Measurements from ENCODE around the gene MYH10.
A peak's percentile ranks its signal among the peaks of the same experiment; 100 is the strongest.

MYH10 gene

DNA sequence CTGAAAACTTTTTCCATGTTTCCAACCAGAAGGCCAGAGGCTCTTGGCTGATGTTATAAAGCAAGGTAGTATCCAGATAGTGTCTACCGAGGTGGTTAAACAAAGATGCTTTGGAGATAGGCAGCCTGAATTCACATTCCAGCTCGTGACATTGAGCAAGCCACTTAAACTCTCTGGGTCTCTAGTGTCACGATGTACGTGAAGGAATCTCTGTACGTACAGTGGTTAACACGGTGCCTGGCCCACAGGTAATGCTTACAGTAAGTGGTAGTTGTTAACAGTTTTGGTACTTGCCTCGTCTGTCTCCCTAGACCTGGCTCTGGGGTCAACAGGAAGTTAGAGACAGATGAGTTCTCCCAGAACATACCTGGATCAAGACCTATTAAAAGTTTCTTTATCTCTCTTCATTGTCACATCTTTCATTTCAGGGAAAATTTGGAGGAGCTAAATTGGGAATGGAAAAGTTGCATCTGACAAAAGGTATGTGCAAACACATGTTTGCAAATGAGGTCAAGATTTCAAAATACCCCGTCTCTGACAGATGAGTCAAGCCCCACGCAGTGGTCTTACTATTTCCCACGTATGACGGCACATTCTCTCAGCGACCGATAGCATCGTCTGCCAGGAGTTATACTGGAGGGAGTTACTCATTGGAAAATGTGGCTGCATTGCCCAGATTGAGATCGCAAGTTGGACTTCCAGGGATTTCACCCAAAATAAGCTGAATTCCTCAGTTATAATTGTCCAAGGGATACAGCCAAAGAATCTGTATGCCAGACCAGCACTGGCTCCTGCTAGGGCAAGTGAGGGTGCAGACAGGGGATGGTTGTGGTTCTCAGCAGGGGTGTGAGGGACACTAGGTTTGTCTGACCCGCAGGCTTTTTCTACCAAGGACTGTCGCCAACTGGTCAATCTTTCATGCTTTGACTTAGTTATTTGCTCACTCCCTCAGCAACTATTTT is 18.9 kb upstream of the MYH10 start:
- no peak for DNase-seq (ENCODE audit: low spot score)

DNA sequence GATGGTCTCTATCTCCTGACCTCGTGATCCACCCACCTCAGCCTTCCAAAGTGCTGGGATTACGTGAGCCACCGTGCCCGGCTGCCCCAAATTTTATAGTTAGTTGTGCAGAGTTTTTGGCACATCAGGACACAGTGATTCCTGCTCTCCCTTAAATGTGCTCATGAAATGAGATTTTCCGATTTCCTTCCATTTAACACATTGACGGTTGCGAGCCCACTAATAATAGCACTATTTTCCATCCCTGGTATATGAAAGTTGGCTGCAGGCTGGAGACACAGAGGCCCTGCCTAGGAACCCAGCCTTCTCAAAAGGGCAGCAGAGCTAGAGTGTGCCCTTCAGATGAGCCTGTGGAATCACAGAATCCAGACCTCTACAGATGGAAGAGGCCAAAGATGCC is 17.4 kb upstream of the MYH10 start:
- no peak for DNase-seq (ENCODE audit: low spot score)

DNA sequence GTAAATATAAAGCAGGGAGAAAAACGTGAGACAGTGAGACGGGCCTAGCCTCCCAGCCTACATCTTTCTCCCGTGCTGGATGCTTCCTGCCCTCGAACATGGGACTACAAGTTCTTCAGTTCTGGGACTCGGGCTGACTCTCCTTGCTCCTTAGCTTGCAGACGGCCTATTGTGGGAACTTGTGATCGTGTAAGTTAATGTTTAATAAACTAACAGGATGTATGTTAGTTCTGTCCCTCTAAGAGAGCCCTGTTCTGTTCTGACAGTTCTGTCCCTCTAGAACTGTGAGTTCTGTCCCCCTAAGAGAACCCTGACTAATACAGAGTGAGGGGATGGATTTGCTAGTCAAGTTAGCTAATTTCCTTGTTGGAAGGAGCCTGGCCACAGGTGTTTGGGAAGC is 16.7 kb upstream of the MYH10 start:
- no peak for DNase-seq (ENCODE audit: low spot score)

DNA sequence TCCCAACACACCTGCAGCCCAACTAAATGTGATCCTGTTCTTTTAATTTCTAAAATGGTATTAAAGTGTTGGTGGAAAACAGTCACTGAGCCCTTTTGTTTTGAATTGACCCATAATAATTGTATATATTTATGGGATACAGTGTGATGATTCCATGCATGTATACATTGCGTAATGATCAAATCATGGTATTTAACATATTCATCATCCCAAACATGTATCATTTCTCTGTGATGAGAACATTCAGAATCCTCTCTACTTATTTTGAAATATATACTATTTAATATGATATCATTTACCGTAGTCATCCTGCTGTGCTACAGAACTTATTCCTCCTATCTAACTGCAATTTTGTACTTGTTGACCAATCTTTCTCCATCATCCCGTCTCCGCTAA is 14.0 kb upstream of the MYH10 start:
- no peak for DNase-seq (ENCODE audit: low spot score)

DNA sequence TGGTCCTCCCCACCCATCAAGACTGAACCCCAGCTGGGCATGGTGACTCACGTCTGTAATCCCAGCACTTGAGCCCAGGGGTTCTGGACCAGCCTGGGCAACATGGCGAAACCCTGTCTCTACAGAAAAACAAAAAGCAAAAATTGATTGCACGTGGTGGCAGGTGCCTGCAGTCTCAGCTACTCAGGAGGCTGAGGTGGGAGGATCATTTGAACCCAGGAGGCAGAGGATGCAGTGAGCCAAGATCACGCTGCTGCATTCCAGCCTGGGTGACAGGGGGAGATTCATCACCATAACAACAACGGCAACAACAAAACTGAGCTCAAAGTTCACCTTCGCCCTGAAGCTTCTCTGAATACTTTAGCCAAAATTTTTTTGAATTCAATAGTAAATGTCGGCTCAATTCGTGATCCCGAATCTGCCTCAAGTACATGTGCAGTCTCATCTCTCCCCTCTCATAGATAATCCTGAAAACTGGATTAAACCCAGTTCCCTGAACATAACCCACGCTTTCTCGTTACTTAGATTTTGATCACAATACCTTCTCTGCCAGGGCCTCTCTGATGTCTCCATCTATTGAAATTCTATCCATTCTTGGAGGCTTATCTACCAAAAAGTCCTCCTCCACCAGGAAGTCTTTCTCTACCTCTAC is 13.5 kb upstream of the MYH10 start:
- DNase-seq (ENCODE audit: low spot score): no peak

DNA sequence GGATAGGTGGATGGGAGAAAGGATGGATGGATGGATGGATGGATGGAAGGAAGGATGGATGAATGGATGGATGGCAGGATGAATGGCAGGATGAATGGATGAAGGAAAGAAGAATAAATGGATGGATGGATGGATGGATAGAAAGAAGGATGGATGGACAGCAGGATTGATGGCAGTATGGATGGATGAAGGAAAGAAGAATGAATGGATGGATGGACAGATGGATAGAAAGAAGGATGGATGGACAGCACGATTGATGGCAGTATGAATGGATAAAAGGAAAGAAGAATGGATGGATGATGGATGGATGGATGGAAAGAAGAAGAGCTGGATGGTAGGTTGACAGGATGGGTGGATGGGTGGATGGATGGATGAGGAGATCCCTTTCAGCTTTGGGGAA is 9.2 kb upstream of the MYH10 start:
- DNase-seq (ENCODE audit: low spot score): no peak

DNA sequence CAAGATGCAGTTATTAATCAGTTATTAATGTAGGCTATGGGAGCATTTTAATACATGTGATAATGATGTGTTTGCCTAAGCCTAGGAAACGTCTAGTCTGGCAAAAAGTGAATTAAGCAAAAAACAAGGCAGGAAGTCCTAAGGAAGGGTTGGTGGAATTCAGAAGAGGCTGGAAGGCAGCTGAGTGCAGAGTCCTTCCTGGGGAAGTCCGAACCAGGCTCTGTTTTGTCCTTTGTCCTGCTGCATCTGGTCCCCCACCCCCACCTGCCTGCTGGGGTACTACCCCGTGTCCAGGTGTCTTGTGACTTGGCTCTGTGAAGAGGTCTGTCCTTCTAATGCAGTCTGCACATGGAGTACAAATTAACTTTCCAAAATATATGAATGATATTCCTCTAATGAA is 1.5 kb upstream of the MYH10 start:
- no peak for DNase-seq (ENCODE audit: low spot score)

DNA sequence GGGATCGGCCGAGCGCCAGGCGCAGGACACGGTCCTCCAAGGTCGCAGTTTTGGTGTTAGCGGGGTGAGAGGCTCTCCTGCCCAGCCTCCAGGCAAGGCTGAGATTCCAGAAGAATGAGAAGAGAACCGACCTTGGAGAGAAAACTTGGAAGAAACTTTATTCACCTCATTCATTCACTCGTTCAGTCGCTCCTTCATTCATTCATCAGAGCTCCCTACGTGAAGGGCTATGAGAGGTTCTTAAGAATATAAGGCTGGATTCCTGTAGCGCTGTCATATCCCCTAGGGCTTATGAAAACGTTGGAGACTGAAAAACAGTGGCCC is 991 bp upstream of the MYH10 start:
- DNase-seq (ENCODE audit: low spot score): no peak

DNA sequence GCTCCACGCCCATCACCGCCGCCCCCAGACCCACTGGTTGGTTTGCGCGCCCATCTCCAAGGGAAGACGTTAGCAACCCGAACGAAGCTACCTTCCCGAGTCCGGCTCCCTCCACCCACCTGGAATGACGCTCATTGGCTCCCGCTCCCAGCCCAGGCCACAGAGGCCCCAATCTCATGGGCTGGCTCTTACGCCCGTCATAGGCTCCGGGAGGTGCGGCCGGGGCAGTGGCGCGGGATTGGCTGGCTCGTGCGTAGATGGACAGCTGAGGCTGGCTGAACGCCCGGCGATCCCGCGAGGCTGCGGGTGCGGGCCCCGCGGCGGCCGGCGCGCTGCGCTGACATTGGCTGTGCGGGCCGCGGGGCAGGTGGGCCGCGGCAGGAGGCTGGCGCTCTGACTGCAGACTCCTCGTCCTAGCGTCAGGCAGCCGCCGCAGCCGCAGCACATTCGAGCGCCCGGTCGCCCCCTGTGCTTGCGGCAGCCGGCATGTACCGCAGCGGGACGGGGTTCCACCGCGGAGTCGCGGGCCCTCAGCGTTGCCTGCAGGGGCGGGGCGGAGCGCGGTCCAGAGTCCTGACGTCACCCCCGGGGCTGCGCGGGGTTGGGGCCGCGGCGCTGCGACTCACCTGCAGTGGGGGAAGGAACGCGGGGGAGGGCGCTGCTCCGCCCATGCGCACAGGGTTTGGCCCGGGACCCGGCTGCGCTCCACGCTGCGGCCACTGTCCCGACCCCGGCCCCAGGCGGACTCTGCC is 453 bp upstream of the MYH10 start:
- peak; percentile 100 for DNase-seq (ENCODE audit: low spot score)

DNA sequence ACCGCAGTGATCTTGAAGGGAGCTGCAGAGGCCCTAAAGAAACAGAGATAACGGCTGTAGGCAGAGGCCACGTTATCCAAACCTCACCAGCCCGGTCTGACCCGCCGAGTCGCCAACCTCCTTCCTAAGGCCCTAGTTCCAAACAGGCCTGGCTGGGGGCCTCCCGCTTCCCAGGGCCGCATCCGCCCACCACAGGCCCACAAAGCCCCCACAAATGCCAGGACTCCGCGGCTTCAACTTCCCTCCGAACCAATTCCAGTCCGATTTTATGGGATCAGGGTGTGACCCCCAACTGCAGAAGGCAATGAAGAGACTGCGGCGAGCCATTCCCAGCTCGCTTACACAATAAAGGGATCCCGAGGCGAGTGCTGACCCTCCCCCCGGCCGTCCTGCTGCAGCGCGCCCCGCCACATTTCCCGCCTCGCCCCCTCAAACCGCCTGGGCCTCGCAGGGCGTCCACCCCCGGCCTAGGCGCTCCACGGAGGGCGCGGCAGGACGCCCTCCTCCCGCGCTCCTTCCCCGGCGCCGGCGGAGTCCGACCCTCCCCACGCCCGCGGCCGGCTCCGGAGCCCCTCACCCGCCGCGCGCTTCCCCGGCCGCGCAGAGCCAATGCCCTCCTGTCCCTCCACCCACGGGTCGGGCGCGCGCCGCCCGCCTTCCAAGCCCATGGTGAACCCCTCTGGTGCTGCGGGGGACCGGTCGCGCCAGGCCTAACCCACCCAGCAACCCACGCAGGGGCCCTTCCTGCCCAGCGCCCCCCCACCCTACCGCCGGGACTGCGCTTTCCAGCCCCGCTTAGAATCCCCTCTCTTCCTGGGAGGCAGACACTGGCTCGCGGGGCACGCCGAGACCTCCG is 926 bp downstream of the MYH10 start:
- peak; percentile 40 for DNase-seq (ENCODE audit: low spot score)

DNA sequence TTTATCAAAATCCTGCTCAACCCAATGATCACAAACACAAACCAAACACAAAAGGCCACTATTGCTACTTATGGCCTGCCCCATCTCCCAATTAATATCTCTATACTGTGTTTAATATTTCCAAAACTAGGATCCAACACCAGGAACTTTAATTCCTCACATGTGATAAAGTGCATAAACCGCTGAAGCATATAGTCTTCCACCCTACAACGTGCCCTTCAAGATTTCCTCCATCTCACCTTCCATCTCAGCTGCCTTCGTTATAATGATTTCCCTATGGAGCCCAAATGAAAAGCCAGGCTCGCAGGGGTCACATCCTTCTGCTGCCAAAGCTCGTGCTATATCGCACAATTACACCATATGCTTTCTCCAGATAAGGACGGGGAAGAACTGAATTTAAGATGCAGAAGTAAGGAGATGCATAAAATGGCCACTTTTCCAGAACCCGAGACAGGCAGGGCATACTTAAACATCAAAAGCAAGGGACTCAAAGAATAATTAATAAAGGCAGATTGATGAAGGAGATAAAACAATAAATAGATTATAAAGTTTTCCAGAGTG is 1.8 kb downstream of the MYH10 start:
- DNase-seq (ENCODE audit: low spot score): no peak

DNA sequence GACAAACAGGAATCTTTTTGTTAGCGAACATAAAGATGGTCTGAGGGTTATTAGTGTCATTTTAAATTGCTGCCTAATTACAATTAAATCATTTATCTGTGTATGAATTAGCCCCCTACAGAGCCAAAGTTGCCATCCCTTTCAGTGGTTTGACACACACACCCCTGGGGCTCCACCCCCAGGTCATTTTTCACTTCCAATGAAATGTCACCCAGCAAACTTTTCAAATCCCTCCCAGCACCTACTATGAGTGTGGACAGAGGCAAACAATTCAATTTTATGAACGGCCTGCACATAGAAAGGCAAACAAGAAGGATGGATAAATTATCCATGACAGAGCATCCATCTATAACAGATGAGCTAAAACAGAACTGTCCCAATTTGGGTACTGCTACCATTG is 2.4 kb downstream of the MYH10 start:
- DNase-seq (ENCODE audit: low spot score): no peak

DNA sequence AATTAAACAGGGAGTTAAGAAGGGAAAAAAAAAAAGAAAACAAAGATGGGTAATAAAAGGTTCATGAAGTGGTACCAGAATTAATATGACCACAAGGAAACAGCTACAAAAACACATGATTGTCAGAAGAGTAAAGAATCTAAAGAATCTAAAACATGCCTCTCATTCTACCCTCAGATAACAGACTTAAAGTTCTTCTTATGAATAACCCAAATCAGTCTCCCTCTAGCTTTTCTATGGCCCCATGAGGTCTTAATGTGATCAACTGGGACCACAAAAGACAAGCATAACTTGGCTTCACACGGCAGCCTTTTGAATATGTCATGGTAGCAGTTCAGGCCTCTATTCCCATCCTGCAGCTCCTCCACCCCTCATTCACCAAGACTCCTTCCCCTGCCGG is 6.9 kb downstream of the MYH10 start:
- DNase-seq (ENCODE audit: low spot score): no peak

DNA sequence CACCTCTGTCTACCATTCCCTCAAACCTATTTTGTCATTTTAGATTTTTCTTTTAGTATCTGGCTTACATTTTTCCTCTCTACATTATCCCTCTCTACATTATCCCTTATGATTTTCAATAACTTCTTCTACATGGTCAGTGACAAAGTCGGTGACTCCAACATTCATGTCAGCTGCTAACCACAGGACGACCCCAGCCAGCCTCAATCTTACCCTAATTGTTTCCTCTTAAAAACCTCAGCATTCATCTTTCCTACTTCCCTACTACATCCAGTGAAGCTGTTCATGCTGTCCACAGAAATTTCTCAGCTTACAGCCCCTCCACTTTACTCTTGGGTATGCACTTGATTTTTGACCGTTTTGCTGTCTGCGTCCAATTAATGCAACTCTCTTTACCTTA is 8.3 kb downstream of the MYH10 start:
- no peak for DNase-seq (ENCODE audit: low spot score)

DNA sequence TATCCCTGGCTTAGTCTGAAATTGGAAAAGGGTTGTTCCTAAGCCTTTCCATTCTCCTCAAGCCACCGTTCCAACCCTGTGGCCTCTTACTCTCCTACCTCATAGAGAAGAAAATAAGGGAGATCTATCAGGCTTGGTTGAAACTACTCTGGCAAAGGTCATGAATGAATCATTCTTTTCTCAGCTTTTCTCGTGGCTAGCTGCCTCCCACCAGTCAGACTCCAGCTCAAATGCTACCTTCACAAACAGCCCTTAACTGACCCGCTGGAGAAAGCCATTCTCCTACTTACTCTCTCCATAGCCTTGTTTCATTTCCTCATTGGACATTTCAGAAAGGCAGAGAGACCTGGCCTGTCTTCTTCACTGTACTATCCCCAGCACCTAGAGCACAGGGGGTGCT is 8.9 kb downstream of the MYH10 start:
- no peak for DNase-seq (ENCODE audit: low spot score)

DNA sequence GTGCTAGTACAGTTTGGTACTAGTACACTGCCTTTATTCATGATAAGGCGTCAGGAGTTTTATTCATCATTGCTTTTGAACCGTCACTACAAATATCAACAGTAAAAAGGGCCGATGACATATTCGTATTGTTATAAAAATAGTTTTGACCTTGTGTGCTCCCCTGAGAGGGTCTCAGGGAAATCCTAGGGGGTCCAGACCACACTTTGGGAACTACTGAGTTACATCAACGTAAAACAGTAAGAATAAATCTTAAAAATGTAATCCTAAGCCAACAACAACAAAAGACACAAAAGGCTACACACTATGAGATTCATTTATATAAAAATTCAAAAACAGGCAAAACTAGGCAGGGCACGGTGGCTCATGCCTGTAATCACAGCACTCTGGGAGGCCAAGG is 11.2 kb downstream of the MYH10 start:
- DNase-seq (ENCODE audit: low spot score): no peak

DNA sequence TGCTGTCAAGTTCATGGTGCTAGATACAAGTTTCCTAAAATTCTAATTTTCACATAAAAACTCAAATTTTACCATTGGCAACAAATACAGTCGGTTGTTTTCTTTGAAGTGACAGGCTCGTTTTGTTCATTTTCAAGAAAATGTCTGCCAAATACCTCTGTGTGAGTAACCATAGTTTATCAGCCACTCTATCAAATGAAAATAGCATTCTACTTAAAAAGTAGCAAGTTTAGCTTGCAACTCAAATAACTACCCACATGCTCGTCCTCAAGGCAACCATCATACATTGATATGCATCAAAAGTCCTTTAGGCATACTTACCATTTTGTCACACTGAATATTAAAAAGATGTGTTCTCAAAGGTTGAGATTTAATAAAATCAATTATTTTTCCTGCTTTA is 11.7 kb downstream of the MYH10 start:
- no peak for DNase-seq (ENCODE audit: low spot score)

DNA sequence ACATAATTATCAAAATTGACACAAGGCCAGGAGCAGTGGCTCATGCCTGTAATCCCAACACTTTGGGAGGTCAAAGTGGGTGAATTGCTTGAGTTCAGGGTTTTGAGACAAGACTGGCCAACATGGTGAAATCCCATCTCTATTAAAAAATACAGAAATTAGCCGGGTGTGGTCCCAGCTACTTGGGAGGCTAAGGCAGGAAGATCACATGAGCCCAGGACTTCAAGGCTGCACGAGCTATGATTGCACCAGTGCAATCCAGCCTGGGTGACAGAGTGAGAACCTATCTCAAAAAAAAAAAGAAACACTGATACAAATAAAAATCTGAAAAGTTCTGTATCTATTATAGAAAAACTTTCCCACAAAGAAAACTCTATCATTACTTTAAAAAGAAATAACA is 15.5 kb downstream of the MYH10 start:
- DNase-seq (ENCODE audit: low spot score): no peak

DNA sequence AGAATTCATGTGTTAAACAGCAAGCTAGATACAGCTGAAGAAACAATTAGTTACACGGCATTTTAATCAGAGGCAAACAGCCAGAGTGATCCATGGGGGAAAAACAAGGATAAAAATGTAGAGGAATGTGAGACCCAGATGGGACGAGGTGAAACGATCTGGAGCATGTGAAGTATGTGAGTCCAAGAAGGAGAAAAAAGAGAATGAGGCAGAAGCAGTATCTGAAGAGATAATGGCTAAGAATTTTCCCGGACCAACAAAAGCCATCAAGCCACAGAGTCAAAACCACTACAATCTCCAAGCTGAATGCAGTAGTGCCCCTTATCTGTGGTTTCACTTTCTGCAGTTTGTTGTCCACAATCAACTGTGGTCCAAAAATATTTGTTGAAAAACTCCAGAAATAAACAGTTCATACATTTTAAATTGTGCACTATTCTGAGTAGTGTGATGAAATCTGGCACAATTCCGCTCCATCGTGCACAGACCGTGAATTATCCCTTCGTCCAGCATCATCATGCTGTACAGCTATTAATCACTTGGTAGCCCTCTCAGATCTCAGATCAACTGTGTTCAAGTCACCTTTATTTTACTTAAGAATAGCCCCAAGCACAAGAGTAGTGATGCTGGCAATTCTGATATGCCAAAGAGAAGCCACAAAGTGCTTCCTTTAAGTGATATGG is 18.8 kb downstream of the MYH10 start:
- DNase-seq (ENCODE audit: low spot score): no peak

DNA sequence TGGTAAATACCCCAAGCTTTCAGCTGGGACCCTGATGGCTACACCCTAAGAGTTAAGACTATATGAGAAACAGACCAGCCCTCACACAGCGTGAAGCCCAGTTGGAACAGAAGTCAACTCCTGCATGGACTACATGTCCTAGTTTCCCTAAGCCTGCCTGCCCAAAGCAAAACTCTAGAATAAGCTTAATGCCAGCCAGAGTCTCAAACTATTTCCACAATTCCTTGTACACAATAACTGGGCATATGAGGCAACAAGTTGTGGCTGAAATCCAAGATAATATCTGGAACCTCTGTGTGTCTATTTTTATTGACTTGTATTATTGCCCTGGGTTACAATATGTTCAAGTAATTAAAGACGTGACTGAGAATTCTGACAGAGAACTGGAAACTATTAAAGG is 19.4 kb downstream of the MYH10 start:
- DNase-seq (ENCODE audit: low spot score): no peak

DNA sequence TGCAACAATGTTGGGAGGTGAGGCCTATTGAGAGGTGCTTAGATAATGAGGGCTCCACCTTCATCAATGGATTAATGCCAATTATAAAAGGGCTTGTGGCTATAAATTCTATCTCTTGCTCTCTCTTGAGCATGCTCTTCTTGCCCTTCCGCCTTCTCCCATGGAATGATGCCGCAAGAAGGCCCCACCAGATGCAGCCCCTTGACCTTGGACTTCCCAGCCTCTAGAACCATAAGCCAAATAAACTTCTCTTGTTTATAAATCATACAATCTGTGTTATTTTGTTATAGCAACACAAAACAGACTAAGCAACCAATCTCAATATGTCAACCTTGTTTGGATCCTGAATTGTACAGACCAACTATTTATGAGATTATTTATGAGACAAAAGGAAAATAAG is 20.0 kb downstream of the MYH10 start:
- no peak for DNase-seq (ENCODE audit: low spot score)

Measured in cerebellar cortex (tissue), 1 donor.